Measurements from ENCODE around the gene NCBP2.
"Not testable (repeated sequence)": the region's sequence is repeated elsewhere in the genome, so short reads cannot be mapped to it uniquely, and the experiment has no call there.

NCBP2 gene

GRCh38 chr3:196967412-196968232 is 25.3 kb upstream of the NCBP2 start:
- no peak for DNase-seq

- no peak for DNase-seq
Observed at GRCh38 chr3:196966526-196967401, 24.4 kb upstream of the NCBP2 start.

GRCh38 chr3:196965804-196966173 is 23.5 kb upstream of the NCBP2 start:
- no peak for DNase-seq

GRCh38 chr3:196965112-196965803 is 22.9 kb upstream of the NCBP2 start:
- DNase-seq: no peak

- DNase-seq: no peak
Observed at GRCh38 chr3:196963631-196963953, 21.3 kb upstream of the NCBP2 start.

GRCh38 chr3:196962930-196963630 is 20.8 kb upstream of the NCBP2 start:
- DNase-seq: no peak

- DNase-seq: no peak
Observed at GRCh38 chr3:196962108-196962929, 20.0 kb upstream of the NCBP2 start.

- no peak for DNase-seq
Observed at GRCh38 chr3:196954832-196955231, 12.5 kb upstream of the NCBP2 start.

- DNase-seq: no peak
Observed at GRCh38 chr3:196951371-196951770, 9.0 kb upstream of the NCBP2 start.

- no peak for DNase-seq
Observed at GRCh38 chr3:196949750-196950149, 7.4 kb upstream of the NCBP2 start.

- DNase-seq: no peak
Observed at GRCh38 chr3:196949285-196949619, 6.9 kb upstream of the NCBP2 start.

- no peak for DNase-seq
Observed at GRCh38 chr3:196948442-196949284, 6.3 kb upstream of the NCBP2 start.

- DNase-seq: no peak
Observed at GRCh38 chr3:196947860-196948441, 5.6 kb upstream of the NCBP2 start.

- DNase-seq: no peak
Observed at GRCh38 chr3:196947136-196947859, 5.0 kb upstream of the NCBP2 start.

- not testable (repeated sequence) for DNase-seq
Observed at GRCh38 chr3:196944037-196944790, 1.9 kb upstream of the NCBP2 start.

GRCh38 chr3:196942915-196943277 is 568 bp upstream of the NCBP2 start:
- DNase-seq: no peak

GRCh38 chr3:196941729-196942225 is 551 bp downstream of the NCBP2 start:
- peak; percentile 36 for DNase-seq

- DNase-seq: no peak
Observed at GRCh38 chr3:196938576-196938975, 3.8 kb downstream of the NCBP2 start.

GRCh38 chr3:196938124-196938523 is 4.2 kb downstream of the NCBP2 start:
- DNase-seq: no peak
